PFSK-1 (cell line): ENCODE data around the gene SEZ6.

ENCODE experiments used
- FOXP2 ChIP-seq: optimal IDR thresholded peaks from 2 replicates; pipeline ENCODE3; 2011; ENCODE audit warnings: borderline replicate concordance, control low read depth, inconsistent platforms; ENCODE audit not compliant: insufficient read depth; ENCODE audit errors: extremely low read length, extremely low read depth
- POLR2AphosphoS5 ChIP-seq: IDR thresholded peaks from 2 replicates; pipeline ENCODE4 v1.6.1; 2012; ENCODE audit warnings: low read depth, mild to moderate bottlenecking, control low read depth, low read length, moderate library complexity
- SIN3A ChIP-seq: IDR thresholded peaks from 2 replicates; pipeline ENCODE4 v1.6.1; 2012; ENCODE audit warnings: mild to moderate bottlenecking, low read length, moderate library complexity, borderline replicate concordance; ENCODE audit not compliant: insufficient read depth
- TAF1 ChIP-seq: IDR thresholded peaks from 2 replicates; pipeline ENCODE4 v1.6.1; 2012; ENCODE audit warnings: low read length, control low read depth, borderline replicate concordance; ENCODE audit not compliant: insufficient read depth
- TF ChIP-seq, protein P1 (sequence below), 2 experiments: IDR thresholded peaks; 2 replicates each; pipeline versions ENCODE4 v1.6.1 to v1.8.0; 2011 to 2012; ENCODE audit warnings: low read depth in 2 of 2, low read length in 2 of 2, control low read depth in 1 of 2, inconsistent platforms in 1 of 2, mild to moderate bottlenecking in 1 of 2, moderate library complexity in 1 of 2; ENCODE audit not compliant: insufficient read depth in 1 of 2

The SEZ6 gene

GRCh38 chr17:28940675-28941074, 65.2 kb downstream of the SEZ6 start:
- TF ChIP-seq, protein P1, sequence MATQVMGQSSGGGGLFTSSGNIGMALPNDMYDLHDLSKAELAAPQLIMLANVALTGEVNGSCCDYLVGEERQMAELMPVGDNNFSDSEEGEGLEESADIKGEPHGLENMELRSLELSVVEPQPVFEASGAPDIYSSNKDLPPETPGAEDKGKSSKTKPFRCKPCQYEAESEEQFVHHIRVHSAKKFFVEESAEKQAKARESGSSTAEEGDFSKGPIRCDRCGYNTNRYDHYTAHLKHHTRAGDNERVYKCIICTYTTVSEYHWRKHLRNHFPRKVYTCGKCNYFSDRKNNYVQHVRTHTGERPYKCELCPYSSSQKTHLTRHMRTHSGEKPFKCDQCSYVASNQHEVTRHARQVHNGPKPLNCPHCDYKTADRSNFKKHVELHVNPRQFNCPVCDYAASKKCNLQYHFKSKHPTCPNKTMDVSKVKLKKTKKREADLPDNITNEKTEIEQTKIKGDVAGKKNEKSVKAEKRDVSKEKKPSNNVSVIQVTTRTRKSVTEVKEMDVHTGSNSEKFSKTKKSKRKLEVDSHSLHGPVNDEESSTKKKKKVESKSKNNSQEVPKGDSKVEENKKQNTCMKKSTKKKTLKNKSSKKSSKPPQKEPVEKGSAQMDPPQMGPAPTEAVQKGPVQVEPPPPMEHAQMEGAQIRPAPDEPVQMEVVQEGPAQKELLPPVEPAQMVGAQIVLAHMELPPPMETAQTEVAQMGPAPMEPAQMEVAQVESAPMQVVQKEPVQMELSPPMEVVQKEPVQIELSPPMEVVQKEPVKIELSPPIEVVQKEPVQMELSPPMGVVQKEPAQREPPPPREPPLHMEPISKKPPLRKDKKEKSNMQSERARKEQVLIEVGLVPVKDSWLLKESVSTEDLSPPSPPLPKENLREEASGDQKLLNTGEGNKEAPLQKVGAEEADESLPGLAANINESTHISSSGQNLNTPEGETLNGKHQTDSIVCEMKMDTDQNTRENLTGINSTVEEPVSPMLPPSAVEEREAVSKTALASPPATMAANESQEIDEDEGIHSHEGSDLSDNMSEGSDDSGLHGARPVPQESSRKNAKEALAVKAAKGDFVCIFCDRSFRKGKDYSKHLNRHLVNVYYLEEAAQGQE (IDR thresholded peaks at IDR 0.05; ENCODE audit: insufficient read depth in 1 of 2, low read depth in 2 of 2, low read length in 2 of 2): no peak
- no peak for TF ChIP-seq TAF1
- no peak for TF ChIP-seq POLR2AphosphoS5
- no peak for TF ChIP-seq SIN3A
- no peak for TF ChIP-seq FOXP2

GRCh38 chr17:28940142-28940541, 65.7 kb downstream of the SEZ6 start:
- no peak for TF ChIP-seq POLR2AphosphoS5
- no peak for TF ChIP-seq FOXP2
- TF ChIP-seq, protein P1 (IDR thresholded peaks at IDR 0.05; ENCODE audit: insufficient read depth in 1 of 2, low read depth in 2 of 2, low read length in 2 of 2): no peak
- TF ChIP-seq SIN3A: no peak
- no peak for TF ChIP-seq TAF1

- TF ChIP-seq, protein P1 (IDR thresholded peaks at IDR 0.05; ENCODE audit: insufficient read depth in 1 of 2, low read depth in 2 of 2, low read length in 2 of 2): no peak
- TF ChIP-seq FOXP2 (no peak), TAF1 (no peak), SIN3A (no peak), POLR2AphosphoS5 (no peak)
These were observed 67.3 kb downstream of the SEZ6 start for GRCh38 chr17:28938552-28938951.

DNA sequence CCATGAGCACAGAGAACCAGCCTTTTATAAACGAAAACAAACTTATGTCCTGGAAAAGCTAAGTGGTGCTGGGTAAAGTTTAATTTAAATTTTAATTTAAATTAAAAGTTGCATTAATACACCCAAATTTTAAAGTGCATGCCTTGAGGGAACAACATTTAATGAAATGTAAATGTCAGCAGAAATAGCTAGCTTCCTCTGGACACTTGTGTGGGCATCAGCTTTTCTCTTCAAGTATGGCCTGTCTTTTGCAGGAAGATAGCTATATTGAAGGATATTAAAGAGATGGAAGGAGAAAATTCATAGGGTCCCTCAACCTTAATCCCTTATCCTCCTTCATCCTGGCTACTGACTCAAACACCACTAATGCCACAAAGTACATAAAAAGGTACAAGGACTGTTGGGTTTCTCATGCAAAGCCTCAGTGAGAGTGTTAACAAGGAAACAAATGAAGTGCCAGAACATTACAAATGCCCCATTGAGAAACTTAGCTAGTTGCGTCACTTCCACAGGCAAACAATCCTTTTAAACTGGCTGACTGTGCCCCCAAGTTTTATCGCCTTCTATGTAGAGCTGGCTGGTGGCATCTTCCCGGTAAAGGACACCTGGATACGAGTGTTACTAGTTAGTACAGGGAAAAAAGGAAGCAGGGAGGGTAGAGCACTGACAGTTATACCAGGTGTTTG, 68.6 kb downstream of the SEZ6 start:
- no peak for TF ChIP-seq TAF1

DNA sequence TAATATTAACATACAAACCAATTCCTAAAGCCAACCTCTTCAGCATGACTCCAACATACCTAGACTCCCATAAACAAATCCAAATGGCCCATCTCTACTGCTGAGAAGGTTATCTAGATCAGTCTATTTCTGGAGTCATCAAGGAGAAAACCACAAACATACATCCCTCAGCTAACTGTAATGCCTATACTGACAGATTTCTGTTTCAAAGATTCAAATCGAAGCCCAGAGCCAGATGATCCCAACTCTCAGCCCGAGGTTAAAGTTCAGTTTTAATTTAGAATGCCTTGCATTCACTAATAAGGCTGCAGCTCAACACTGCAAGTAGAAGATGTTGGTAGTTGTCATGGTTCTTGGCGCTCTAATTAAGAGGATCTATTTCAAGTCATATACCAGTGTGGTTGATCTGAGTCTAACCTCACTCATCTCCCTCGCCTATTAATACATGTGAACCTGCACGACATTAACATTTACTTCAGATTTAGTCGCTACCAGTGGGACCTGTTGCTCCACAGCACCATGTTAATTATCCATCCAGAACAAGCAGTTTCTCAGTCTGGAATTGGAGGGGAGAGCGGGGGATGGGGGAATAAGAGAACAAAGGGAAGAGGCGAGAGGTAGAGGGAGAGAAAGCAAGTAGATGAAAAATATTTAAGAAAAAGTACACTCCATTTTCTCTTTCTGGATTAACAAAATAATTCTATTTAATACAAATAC, 69.9 kb downstream of the SEZ6 start:
- TF ChIP-seq SIN3A (no peak), TAF1 (no peak), FOXP2 (no peak), POLR2AphosphoS5 (no peak)
- TF ChIP-seq, protein P1 (IDR thresholded peaks at IDR 0.05; ENCODE audit: insufficient read depth in 1 of 2, low read depth in 2 of 2, low read length in 2 of 2): no peak
